ACC112 (cell line): ENCODE measurements around the gene ATXN1L.
"Not testable (repeated sequence)": the region's sequence is repeated elsewhere in the genome, so short reads cannot be mapped to it uniquely, and the experiment has no call there.

Experiments
- H2AFZ ChIP-seq: fragments of 200-600 bp; sonication (generic); one replicate; pipeline ENCODE4 v1.6.0; 2017; ENCODE audit warnings: antibody characterized with exemption, low read length; ENCODE audit not compliant: unreplicated experiment
- H3K27ac ChIP-seq: fragments of 200-600 bp; sonication (generic); 2 replicates; pipeline ENCODE4 v1.5.1; 2014; ENCODE audit warnings: low read depth, mild to moderate bottlenecking, antibody characterized with exemption, low read length, moderate library complexity
- H3K27me3 ChIP-seq: fragments of 200-600 bp; sonication (generic); 2 replicates; pipeline ENCODE4 v1.6.1; 2014; ENCODE audit warnings: mild to moderate bottlenecking, antibody characterized with exemption, low read length, moderate library complexity, mixed read lengths; ENCODE audit not compliant: insufficient read depth
- H3K36me3 ChIP-seq: fragments of 200-600 bp; sonication (generic); 2 replicates; pipeline ENCODE4 v1.6.1; 2016; ENCODE audit warnings: mild to moderate bottlenecking, antibody characterized with exemption, low read length, moderate library complexity, mixed read lengths; ENCODE audit not compliant: insufficient read depth
- H3K4me1 ChIP-seq: fragments of 200-600 bp; sonication (generic); one replicate; pipeline ENCODE4 v1.6.1; 2016; ENCODE audit warnings: low read length, mixed read lengths; ENCODE audit not compliant: insufficient read depth, unreplicated experiment, control insufficient read depth
- H3K4me3 ChIP-seq: fragments of 200-600 bp; sonication (generic); 2 replicates; pipeline ENCODE4 v1.5.1; 2014; ENCODE audit warnings: mild to moderate bottlenecking, low read depth, low read length
- H3K79me2 ChIP-seq: fragments of 200-600 bp; sonication (generic); one replicate; pipeline ENCODE4 v1.6.0; 2016; ENCODE audit warnings: low read length; ENCODE audit not compliant: control insufficient read depth, unreplicated experiment, insufficient read depth

Gene ATXN1L

GRCh38 chr16:71845639-71846430, at the start of gene ATXN1L:
TSS of gene ATXN1L (plus strand) at chr16:71845976. CDS start at chr16:71849741, 3,765 bp downstream.
- Histone ChIP-seq H3K27me3 (no peaks in the 10 kb centered on the region), H3K4me1 (peaks cover 10% of the 10 kb centered on the region), H3K79me2 (peaks cover 29% of the 10 kb centered on the region), H2AFZ (peak within 1 kb of the TSS; percentile 90), H3K36me3 (no peaks in the 10 kb centered on the region; the same call in 1 of the 2 replicates), H3K27ac (peak within 1 kb of the TSS; percentile 55), H3K4me3 (peak within 1 kb of the TSS; percentile 92)

GRCh38 chr16:71796501-71797097, 49.2 kb upstream of the ATXN1L start:
- Histone ChIP-seq H3K79me2 (peaks cover 83% of the 10 kb centered on the region), H3K27me3 (no peaks in the 10 kb centered on the region), H3K4me1 (no peaks in the 10 kb centered on the region), H3K4me3 (no peak overlapping the region), H3K27ac (no peak overlapping the region), H3K36me3 (0 out of 2 replicates have a peak, but pooled peaks cover 3% of the 10 kb centered on the region), H2AFZ (no peak overlapping the region)

GRCh38 chr16:71803305-71803690, 42.5 kb upstream of the ATXN1L start:
- no peak overlapping the region for H2AFZ ChIP-seq
- H3K36me3 ChIP-seq = 0 out of 2 replicates have a peak, but pooled peaks cover 3% of the 10 kb centered on the region
- H3K4me1 ChIP-seq = peaks cover 8% of the 10 kb centered on the region
- no peak overlapping the region for H3K27ac ChIP-seq
- H3K4me3 ChIP-seq = no peak overlapping the region
- H3K27me3 ChIP-seq = no peaks in the 10 kb centered on the region
- H3K79me2 ChIP-seq = peaks cover 84% of the 10 kb centered on the region

- peaks cover 53% of the 10 kb centered on the region for H3K79me2 ChIP-seq
- H3K27ac ChIP-seq = peak overlapping the region; percentile 97
- H3K36me3 ChIP-seq = no peaks in the 10 kb centered on the region
- H3K4me3 ChIP-seq = peak overlapping the region; percentile 98
- H3K27me3 ChIP-seq = no peaks in the 10 kb centered on the region
- H2AFZ ChIP-seq = peak overlapping the region; percentile 99
- peaks cover 8% of the 10 kb centered on the region for H3K4me1 ChIP-seq
These were observed 37.7 kb upstream of the ATXN1L start for GRCh38 chr16:71807905-71808592.

DNA sequence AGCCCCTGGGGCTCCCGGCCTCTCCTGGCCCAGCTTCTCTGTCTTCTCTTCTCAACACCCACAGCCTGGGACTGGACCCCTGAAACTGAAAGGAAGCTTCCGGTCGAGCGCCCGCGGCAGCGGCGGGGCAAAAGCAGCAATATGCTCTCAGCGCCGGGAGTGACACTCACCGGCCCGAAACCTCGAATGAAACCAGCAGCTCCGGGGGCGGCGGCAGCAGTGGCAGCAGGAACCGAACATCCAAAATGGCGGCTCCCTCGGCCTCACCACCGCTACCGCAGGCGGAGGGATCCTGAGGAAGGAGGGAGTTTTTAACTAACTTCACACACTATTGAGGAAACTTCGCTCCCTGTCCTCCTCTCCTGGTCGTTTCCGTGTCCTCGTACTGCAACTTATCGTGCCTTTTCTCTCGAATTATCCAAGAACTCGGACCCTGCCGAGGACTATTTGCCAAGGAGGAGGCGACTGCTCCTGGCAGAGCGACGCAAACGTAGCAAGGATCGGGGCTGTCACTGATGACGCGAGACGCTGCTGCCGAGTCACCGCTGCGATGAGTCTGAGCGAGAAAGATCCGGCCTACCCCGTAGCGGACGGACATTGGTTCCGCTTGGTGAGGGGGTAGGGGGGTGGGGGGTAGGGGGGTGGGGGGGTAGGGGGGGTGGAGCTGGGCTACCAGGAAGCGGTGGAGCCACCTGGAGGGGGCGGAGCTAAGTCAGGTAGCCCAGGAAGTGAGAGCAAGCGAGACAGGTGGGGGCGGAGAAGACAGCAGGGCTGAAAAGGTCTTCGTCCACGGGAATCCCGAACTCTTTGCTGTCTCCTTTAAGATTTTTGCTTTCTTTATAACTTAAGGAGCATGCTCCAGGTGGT, 37.0 kb upstream of the ATXN1L start, which contains the start of gene AP1G1:
AP1G1 (minus strand) TSS at position 242 of the 867 bp plus-strand sequence. CDS start 19,355 bp downstream, outside the sequence.
- Histone ChIP-seq H3K27ac (peak within 1 kb of the TSS; percentile 97), H3K27me3 (no peaks in the 10 kb centered on the region), H3K4me1 (peaks cover 8% of the 10 kb centered on the region), H2AFZ (peak within 1 kb of the TSS; percentile 99), H3K79me2 (peaks cover 47% of the 10 kb centered on the region), H3K4me3 (peak within 1 kb of the TSS; percentile 98), H3K36me3 (no peaks in the 10 kb centered on the region)

DNA sequence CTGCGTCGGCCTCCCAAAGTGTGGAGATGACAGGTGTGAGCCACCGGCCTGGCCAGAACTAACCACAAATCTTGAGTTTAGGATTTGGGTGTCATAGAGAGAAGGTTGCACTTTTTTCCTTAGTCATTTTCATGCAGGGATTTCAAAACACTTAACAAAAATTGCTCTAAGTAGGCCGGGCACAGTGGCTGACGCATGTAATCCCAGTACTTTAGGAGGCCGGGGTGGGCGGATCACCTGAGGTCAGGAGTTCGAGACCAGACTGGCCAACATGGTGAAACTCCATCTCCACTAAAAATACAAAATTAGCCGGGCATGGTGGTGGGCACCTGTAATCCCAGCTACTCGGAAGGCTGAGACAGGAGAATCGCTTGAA, 35.6 kb upstream of the ATXN1L start:
- not testable (repeated sequence) for H2AFZ ChIP-seq, H3K27ac ChIP-seq, H3K4me3 ChIP-seq, H3K4me1 ChIP-seq, H3K36me3 ChIP-seq, H3K27me3 ChIP-seq
- peaks cover 37% of the 10 kb centered on the region for H3K79me2 ChIP-seq

DNA sequence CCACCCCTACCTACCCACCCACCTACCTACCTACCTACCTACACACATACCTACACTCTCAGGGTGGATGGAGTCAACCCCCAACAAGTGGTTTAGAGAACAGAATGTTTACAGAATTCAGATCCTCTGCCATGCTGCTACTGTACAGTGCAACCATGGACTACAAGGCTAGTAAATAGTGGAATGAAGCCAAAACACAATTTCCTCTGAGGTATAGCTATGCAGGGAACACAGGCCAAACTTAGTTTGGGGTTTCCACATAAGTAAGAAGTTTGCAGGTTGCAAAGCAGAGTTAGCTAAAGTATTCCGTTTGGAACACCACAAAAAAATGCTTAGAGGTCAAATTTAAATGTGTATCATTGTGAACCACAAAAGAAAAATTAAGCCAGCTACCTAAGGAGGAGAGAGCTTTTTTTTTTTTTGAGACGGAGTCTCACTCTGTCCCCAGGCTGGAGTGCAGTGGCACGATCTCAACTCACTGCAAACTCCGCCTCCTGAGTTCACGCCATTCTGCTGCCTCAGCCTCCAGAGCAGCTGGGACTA, 34.4 kb upstream of the ATXN1L start:
- Histone ChIP-seq H3K27me3 (no peaks in the 10 kb centered on the region), H2AFZ (no peak overlapping the region), H3K79me2 (peaks cover 27% of the 10 kb centered on the region), H3K4me3 (no peak overlapping the region), H3K27ac (no peak overlapping the region), H3K36me3 (no peaks in the 10 kb centered on the region), H3K4me1 (peaks cover 7% of the 10 kb centered on the region)

DNA sequence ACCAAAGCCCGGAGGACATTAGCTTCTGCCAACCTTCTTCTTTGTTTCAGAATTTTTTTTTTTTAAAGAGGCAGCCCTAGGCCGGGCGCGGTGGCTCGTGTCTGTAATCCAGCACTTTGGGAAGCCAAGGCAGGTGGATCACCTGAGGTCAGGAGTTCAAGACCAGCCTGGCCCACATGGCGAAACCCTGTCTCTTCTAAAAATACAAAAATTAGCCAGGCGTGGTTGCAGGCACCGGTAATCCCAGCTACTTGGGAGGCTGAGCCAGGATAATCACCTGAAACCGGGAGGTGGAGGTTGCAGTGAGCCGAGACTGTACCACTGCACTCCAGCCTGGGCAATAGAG, 28.6 kb upstream of the ATXN1L start:
- peak overlapping the region; percentile 84 for H3K27ac ChIP-seq

DNA sequence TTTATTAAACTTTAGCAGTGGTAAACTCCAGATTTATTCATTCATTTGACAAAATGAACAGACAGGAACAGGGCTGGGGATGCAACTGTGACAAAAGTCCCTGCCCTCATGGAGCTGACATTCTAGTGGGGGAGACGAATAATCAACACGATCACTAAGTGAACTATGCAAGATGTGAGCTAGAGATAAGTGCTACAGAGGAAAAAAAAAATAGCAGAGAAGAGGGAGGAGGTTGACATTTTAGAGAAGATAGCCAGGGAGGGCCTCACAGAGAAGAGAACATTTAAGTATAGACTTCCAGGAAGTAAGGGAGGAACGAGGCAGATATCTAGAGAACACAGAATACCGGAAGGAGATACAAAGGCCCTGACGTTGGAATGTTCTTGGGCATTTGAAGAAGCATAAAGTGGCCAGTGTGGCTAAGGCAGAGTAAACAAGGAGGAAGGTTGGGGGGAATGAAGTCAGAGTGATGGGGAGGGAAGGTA, 19.2 kb upstream of the ATXN1L start:
- no peak overlapping the region for H2AFZ ChIP-seq
- no peaks in the 10 kb centered on the region for H3K79me2 ChIP-seq
- H3K36me3 ChIP-seq = 0 out of 2 replicates have a peak, but pooled peaks cover 4% of the 10 kb centered on the region
- H3K4me3 ChIP-seq = no peak overlapping the region
- H3K27ac ChIP-seq = no peak overlapping the region
- no peaks in the 10 kb centered on the region for H3K4me1 ChIP-seq
- no peaks in the 10 kb centered on the region for H3K27me3 ChIP-seq

More for the DNA sequence above, 28.6 kb upstream of the ATXN1L start:
- not testable (repeated sequence) for H3K79me2 ChIP-seq, H3K27me3 ChIP-seq, H2AFZ ChIP-seq, H3K36me3 ChIP-seq
- H3K4me3 ChIP-seq = peak overlapping the region; percentile 34
- peaks cover 11% of the 10 kb centered on the region for H3K4me1 ChIP-seq

DNA sequence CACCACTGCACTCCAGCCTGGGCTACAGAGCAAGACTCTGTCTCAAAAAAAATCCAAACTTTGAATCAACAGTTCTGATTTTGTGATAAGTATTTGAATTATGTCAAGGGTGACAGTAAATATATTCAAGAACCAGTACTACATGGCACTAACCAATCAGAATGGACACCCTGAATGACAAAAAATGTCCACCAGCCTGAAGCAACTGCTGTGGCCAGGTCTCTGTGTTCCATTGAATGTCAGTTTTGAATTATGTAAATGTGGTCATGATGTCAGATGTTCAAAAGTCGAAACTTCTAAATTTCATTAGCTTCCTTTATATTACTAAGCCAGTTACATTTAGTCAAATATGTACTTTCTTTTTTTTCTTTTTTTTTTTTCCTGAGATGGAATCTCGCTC, 15.4 kb upstream of the ATXN1L start:
- Histone ChIP-seq H3K4me1 (no peaks in the 10 kb centered on the region), H3K79me2 (no peaks in the 10 kb centered on the region), H2AFZ (no peak overlapping the region)

More for the DNA sequence above, 15.4 kb upstream of the ATXN1L start:
- Histone ChIP-seq H3K36me3 (0 out of 2 replicates have a peak, but pooled peaks cover 4% of the 10 kb centered on the region), H3K27me3 (no peaks in the 10 kb centered on the region), H3K27ac (no peak overlapping the region), H3K4me3 (no peak overlapping the region)
